GM12892 (cell line): ENCODE measurements around the gene PRPF19.

Source experiments
- POLR2A ChIP-seq: IDR thresholded peaks from 2 replicates; pipeline ENCODE4 v1.6.1; 2011; ENCODE audit warnings: low read depth, low read length, control low read depth
- POLR2AphosphoS5 ChIP-seq: IDR thresholded peaks from 2 replicates; pipeline ENCODE4 v1.6.1; 2011; ENCODE audit warnings: low read depth, low read length, control low read depth
- TAF1 ChIP-seq: IDR thresholded peaks from 2 replicates; pipeline ENCODE4 v1.6.1; 2011; ENCODE audit warnings: low read depth, mild to moderate bottlenecking, control low read depth, low read length, borderline replicate concordance

DNA sequence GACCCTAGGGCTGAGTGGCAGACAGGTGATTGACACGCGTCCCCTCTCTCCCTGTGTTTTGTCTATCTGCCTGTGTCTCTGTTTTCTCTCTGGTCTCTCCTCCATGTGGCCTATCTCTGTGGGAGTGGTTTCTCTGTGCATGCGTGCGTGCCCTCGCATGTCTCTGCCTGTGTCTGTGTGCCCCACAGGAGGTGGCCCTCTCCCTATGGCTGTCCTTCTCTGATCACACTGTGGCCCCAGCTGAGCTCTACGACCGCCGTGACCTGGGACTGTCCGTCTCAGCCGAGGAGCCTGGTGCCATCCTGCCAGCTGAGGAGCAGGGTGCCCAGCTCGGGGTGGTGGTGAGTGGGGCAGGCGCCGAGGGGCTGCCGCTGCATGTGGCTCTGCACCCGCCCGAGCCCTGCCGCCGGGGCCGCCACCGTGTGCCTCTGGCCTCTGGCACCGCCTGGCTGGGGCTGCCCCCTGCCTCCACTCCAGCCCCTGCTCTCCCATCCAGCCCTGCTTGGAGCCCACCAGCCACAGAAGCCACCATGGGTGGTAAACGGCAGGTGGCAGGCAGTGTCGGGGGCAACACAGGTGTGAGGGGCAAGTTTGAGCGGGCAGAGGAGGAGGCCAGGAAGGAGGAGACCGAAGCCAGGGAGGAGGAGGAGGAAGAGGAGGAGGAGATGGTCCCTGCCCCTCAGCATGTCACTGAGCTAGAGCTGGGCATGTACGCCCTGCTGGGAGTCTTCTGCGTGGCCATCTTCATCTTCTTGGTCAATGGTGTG is 29.5 kb upstream of the PRPF19 start:
- no peak for TF ChIP-seq TAF1
- TF ChIP-seq POLR2AphosphoS5: peak; percentile 59; the same call in 1 of the 2 replicates
- peak; percentile 54 for TF ChIP-seq POLR2A
